Epidermal melanocyte (primary cell): ENCODE results near the gene PARP8.

Experiments
- DNase-seq: peaks from one replicate; pipeline ENCODE4 v3.0.0; 2011; ENCODE audit warnings: low spot score; ENCODE audit not compliant: insufficient read length

PARP8 gene

DNA sequence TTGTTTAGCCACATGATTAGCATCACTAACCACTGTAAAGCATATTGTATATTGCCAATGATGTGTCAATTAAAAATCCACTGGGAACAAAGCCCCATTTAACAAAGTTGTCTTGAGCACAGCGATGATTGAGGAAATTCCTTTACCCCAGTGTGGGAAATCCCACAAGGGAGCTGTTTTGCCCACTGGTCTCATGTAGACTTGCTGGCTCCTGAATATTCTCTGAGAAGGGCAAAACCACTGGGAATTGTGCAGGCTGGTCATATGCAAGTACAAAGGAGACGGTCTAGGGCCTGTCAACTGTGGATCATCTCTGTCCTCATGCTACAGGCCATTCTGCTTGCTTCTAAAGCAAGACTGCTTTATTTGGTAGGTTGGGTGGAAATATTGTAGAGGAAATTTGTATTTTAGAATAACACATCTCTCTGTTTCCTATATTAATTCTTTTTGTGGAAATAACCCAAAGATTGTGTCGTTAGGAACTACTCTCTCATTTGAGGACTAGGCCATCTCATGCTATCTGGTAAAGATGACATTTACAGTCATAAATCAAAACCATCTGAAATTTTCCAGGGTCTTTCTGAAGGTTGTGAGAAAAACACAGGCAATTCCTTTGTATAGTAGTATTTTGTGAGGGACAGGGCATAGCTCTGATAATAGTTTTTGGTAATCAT lies 60.2 kb downstream of the PARP8 start:
- no peak for DNase-seq

DNA sequence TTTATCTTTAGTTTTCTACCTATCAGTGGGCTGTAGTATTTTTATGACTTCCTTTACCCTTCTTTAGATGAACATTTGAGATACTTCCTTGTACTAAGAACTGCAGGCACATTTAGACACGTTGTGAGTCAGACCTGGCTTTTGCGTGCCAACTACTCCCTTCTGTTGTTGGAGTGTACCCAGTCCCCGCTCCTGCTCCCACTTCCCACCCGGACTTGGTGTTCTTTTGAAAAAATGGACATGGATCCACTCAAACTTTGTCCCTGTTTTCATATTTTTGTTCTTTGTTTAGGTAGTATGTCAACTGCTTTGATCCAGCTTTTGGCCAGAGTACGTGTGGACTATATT lies 60.7 kb downstream of the PARP8 start:
- no peak for DNase-seq

DNA sequence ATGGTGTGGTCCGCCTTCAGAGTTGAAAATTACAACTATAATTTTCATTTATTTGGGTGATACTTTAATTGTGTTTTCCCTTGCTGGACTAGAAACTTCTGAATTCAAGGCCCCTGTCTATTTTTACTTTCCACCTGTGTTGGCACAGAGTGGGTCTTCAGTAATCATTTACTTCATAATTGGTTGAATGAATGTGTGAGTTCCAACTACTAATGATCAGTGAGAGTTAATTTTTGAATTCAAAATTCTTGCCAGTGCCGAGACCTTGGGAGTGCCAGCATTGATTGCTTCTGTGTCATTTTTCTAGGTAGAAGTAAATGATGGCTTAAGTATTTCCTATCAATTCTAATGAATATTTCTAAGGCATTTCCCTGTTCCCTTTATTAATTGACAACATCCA lies 61.4 kb downstream of the PARP8 start:
- DNase-seq: no peak

DNA sequence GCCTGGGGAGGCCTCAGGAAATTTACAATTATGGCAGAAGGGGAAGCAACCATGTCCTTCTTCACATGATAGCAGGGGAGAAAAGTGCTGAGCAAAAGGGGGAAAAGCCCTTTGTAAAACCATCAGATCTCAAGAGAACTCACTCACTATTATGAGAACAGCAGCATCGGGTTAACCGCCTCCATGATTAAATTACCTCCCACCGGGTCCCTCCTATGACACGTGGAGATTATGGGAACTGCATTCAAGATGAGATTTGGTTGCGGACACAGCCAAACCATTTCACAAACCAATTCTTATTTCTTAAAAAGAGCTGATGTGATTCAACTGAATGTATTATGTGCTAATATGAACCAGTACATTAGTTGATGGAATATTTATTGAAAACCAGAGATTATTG lies 63.9 kb downstream of the PARP8 start:
- no peak for DNase-seq

DNA sequence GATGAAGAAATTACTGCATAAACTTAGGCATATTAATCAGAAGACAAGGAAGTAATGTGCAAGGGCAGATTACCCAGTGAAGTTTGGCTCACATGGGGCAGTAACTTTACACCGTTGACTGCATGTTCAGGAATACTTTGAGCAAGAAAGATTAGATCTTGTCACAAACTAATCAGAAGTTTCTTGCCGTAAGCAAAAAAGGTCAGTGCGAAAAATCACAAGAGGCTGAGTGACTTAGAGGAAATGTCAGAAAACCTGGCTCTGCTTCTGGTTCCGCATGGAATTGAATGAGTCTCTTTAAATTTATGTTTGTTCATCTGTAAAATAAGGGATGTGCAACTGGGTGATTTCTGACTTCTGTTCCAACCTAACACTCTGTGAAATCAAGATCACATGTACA lies 64.4 kb downstream of the PARP8 start:
- DNase-seq: no peak

DNA sequence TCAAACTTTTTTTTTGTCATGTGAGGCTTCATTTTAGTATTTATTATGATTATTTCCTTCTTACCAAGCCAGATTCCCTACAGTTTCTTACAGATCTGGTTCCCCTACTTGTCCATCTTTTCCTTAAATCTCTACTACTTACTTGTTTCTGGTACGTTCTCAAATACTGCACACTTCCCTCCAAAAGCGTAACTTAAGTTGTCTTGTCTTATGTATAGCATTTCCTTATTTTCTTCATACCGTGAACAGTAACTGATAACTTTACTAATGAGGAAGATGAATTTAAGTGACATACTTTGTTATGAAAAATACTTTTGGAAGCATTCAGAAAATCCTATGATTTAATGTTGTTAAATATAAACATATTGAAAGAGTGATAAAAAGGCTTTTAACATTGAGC lies 67.3 kb downstream of the PARP8 start:
- DNase-seq: no peak

DNA sequence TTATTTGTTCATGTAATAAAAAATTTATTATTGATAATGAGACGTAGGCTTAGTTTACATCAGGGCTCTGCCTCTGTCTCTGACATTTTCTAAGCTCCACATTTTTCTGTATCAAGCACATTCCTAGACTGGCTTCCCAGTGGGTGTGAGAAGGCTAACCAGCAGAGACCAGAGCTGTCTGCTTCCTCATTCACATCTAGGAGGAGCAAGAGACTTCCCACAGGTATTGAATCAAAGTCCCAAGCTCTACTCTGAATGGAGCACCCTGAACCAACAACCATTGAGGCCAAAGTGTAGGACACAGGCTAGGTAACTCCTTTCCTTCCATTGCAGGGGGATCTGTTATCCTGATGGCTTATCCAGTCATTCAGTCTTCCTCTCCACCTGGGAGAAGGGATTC lies 72.4 kb downstream of the PARP8 start:
- DNase-seq: no peak

DNA sequence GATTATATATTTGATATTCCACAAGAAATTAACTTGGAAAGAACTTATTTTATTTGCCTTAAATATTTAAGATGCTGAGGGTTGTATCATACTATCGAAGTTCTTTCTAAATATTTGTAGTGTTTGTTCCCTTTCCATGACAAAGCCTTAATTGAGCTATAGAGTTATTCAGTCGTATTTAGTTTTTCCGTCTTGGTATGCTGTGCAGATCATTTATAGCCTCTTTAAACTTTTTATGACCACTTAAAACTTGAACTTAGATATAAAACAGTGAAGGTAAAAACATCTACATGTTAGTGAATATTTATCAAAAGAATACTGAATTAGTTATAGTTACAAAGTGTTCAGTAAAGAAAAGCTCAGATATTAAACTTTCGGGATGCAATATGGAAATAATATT lies 74.4 kb downstream of the PARP8 start:
- DNase-seq: no peak

DNA sequence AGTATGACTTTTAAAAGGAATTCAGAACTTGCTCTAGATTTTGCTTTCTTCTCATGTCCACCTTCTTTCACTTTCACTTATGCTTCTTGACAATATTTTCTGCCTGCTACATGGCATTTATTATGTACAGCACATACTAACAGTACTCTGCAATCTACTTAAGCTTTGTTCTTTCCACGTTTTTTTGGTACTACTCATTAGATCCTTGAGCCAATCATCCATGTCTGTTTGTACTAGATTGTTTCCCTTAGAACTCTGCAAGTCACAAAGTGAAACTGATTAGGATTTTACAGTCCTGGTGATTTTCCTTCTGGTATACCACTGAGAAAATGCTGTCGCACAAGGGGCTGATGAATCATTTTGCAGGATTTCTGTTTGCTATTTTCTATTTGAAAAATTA lies 78.3 kb downstream of the PARP8 start:
- no peak for DNase-seq

DNA sequence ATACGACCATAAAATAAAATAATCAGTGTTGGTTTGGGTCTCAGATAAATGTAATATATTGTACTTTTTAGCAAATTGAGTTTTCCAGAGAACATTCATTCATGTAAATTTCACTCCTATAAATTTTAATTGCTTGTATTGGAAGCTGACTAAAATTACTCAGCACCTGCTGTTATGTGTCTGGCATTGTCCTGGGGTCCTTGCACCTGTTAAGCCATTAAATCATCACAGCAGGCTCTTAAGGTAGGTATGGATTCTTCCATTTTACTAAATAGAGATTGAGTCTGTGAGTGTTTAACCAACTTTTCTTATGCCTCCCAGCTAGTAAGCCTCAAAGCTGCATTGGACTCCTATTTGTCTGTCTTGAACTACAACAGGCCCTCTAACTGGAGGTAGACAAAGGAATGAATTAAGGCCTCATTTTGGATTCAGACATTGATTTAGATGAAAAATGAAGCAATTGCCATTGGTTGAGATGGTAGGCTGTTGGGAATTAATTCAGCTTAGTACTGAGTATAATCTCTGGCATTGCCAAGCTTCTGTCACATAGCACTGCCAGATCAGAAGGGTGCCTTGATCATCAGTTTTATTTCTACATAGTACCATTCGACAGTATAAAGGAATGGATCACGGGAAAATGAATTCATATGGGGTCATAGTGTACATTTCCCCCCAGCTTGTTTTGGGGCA lies 78.9 kb downstream of the PARP8 start:
- DNase-seq: no peak

DNA sequence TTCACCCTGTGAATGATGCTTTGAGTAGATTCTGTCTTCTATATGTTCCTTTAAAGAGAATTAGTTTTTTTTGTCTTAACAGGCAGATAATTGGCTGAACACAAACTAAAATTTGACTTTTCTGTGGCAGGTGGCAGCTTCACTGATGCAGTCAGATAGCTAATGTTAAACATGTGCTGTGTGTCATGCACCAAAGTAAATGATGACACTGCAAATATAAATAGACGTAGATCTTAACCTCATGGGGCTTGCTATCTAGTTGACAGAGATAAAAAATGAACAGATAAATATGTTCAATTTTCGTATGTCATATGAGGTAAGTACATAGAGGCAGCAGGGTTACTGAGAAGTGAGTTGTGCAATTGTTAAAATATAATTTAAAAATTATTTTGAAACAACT lies 82.7 kb downstream of the PARP8 start:
- no peak for DNase-seq

DNA sequence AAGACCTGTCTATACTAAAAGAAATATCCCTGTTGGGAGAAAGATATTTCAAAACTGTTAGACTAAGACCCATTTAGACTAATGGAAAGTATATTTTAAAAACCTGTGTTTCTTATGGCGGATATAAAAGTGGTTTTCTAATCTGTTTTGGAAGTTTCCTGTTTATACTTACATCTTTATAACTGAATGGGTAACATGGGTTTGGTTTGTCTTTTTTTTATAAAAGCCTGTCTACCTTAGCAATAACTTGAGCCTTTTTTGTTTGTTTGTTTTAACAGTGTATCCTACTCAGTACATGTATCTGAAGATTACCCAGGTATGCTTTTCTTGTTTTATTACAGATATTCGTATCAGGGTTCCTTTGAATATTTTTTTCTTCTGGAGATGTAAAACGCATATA lies 83.4 kb downstream of the PARP8 start:
- no peak for DNase-seq

DNA sequence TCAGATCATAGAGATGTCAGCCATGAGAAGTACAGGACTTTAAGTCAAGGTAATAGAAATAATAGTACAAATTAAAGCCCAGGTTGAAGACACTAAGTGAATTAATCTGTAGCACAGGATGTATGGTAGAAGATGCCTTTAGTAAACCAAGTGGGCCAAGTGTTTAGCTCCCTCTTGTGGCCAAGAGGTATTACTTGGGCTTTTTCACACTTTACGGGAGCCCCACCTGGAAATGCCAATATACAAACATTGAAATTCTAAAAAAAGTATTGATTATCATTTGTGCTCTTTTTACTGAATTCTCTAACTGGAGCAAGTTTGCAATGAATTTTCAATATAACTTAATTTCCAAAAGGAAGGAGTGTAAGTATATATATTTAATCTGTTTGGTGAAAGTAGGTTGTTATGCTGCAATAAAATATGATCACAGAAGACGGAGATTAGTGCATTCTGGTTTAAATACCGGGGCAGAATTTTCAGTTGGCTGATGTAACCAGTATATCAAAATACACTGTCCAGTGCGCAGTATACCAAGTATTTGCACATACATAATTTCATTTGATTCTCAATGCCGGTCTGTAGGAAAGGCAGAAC lies 84.7 kb downstream of the PARP8 start:
- no peak for DNase-seq

DNA sequence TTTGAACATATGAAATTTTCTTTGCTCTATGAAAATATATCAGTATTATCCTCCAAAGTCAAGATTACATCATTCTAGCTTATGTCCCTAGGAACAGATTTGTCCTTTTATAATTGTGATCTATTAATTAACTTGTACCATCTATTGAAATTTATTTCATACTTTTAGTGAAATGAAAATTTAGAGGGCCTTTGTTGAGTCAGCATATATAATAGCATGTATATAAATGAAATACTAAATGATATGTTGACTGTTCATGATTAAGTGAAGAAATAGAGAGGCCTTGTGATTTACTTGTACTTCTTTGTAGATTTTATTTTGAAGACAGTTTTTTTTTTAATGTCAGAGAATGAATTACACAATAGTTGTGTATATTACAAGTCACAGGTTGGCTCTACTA lies 86.4 kb downstream of the PARP8 start:
- DNase-seq: no peak

DNA sequence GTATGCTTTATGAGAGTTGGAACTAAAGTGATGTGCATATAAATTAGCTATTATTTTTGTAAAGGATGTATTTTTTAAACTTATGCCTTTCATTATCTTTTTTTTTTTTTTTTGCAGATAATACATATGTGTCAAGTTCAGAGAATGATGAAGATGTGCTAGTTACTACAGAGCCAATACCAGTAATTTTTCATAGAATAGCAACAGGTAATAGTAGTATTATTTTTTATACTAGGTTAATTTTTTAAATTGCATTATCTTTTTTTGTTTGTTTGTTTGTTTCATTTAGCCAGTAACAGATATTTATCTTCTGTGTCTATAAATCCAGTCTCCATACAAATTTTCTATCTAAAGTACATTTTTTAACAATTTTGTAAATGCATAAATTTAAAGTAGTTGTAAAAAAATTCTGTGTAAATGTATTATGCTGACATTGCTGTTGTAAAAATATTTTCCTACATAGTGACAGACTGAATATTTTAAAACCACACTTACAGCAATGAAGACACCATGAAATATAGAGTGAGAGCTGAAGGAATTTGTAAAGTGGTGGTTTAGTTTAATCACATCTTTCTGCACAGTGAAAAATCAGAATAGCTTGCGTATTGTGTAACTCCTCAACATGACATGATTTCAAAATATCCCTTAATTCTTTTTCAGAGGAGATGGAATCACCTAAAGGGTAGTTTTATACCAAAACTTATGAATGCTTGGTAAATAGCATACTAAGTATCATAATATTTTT lies 93.3 kb downstream of the PARP8 start:
- no peak for DNase-seq

DNA sequence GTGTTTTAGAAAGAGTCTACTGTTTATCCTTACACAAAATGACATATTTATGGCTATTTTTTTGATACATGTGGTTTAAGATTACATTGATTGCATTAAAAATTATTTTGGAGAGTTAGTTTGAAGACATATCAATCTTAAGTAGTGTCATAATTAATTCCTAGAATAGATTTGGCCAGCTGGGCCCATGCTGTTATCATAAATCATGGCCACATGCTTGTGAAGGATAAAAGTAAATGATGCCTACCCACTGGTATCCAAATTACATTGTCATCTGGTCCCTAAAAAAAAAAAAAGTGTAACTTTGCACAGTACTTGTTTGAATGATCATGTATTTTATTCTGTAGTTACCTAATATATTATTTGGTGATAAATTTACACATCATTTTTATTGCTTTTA lies 96.9 kb downstream of the PARP8 start:
- DNase-seq: no peak

DNA sequence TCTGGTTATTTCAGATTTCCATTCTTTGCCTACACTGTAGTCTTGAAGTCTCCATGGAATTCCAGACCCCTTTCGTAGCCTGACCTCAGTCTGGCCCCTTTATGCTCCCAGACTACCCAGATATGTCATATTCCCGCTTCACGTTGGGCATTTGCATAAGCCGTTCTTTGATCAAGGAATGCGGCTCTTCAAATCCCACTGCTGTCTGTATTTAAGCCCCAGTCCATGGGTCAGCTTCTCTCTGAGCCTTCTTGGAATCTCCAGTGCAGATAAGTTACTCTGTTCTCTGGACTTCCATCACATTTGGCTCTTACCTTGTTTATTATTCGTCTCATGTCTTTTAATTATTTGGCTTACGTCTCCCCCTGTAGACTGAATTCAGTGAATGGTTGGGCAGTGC lies 97.4 kb downstream of the PARP8 start:
- DNase-seq: no peak

DNA sequence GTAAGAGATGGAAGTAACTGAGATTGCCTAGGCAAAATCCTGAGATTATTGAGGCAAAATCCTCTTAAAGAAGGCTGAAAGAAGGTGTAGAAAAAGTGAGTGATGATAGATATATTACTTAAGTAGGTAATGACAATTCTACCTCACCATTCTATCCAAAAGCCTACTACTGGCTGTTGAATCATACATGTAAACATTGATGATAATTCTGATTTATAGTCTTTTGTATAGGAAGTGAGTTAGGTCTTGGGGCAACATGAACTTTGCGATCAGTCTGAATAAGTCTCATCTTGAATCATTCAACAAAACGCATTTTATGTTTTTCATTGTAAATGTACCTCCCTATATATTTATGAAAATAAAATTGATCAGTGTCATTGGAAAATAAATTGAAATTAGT lies 99.6 kb downstream of the PARP8 start:
- DNase-seq: no peak

DNA sequence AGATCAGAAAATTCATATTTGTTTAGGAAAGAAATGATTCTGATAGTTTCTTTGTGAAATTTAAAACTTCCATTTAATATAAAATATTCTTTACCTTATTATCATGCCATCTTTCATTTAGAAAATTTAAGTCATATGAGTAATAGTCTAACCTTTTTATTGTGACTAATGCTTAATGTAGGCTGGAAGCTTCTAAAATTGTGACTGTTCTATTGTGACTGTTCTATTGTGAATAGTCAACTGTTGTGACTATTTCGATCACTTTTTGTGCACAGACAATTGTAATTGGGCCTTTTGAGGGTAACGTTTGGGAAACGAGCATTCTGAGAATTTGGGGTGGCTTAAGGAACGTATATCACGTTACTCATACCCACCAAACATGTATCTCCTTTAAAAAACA lies 100.0 kb downstream of the PARP8 start:
- no peak for DNase-seq

DNA sequence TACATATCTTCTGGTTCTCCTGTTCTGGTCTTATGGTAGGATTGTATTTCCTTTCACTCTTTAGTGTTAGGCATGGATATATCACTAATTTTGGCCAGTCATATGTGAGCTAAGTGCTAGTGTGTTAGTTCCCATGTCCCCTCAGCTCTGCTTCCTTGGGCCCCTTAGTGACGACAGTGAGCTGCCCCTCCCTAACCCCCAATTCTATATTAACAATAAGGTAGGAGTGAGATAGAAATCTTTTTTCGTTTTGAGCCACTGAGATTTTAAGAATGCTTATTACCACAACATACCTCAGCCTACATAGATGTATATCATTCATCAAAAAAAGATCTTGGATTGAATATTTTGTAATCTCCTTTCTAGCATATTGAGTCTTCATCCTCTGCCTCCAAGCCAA lies 100.5 kb downstream of the PARP8 start:
- DNase-seq: no peak

DNA sequence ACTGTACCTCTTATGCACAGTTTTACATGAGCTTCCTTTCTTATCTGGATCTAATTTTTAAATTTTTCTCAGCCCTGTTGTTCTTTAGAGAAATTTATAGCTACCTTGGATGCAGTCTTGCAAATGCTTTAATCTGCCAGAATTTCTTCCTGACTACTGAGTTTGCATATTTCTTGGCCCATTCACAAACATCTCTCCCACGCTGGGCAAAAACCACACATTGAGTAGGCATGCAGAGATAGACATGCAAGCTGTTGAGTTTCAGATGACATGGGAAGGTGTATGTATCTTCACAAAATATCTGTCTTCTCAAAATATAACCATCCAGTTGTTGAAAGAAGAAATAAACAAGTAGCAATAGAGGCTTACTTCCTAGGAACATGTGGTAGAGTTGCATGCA lies 101.2 kb downstream of the PARP8 start:
- DNase-seq: no peak

DNA sequence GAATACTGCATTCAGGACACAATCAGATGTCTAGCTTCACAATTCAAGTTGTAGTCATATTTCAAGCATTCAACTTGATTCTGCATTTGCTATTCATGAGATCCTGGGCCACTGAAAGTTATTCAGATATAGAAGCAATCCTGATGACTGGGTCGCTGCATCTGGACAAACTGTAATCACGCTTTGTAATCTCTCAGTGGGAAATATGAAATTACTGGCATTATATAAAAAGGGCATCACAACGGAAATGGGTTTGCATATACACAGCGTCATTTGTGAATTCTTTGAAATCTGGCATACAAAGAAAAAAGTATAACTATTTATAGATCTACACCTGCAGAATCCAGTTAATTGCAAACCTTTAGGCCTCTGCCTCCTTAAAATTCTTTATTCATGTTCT lies 102.2 kb downstream of the PARP8 start:
- DNase-seq: no peak

DNA sequence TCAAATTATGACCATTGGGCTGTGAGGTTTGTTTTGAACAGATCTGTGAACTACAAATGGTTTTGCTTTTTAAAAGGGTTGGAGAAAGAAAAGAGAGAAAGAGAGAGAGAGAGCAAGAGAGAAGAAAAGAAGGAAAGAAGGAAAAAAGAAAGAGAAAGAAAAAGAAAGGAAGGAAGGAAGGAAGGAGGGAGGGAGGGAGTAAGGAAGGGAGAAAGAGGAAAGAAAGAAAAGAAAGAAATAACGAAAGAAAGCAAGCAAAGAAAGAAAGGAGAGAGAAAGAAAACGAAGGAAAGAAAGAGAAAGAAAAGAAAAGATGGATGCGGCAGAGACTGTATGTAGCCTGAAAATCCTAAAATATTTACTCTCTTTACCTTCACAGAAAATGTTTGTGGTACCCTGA lies 104.0 kb downstream of the PARP8 start:
- DNase-seq: no peak
